ENCODE results near the gene NMNAT2.

The NMNAT2 gene

GRCh38 chr1:183302452-183303322 lies 115.5 kb downstream of the NMNAT2 start:
- no peak overlapping the region for H3K4me3 ChIP-seq (ENCODE audit: low read depth, low read length)
- POLR2A ChIA-PET: no interaction called here
- no peak for TF ChIP-seq CTCF (IDR thresholded peaks at IDR 0.05; ENCODE audit: insufficient read depth, low read length, missing control alignments)
- DNase-seq (ENCODE audit: low read depth, low spot score): no peak
- CTCF ChIA-PET: interaction anchor here (0.8 to 2.8 kb wide), 2 partner anchors 11 to 16 kb away, joined by 3 to 11 read pairs; no protein-coding TSS in a partner anchor

- no peak for TF ChIP-seq CTCF (IDR thresholded peaks at IDR 0.05; ENCODE audit: insufficient read depth, low read length, missing control alignments)
- ChIA-PET CTCF (no interaction called here), POLR2A (no interaction called here)
- no peak overlapping the region for H3K4me3 ChIP-seq (ENCODE audit: low read depth, low read length)
- DNase-seq (ENCODE audit: low read depth, low spot score): no peak
Observed at GRCh38 chr1:183301239-183301638, 116.9 kb downstream of the NMNAT2 start.

GRCh38 chr1:183300828-183301227 lies 117.4 kb downstream of the NMNAT2 start:
- CTCF ChIA-PET: no interaction called here
- no peak overlapping the region for H3K4me3 ChIP-seq (ENCODE audit: low read depth, low read length)
- POLR2A ChIA-PET: no interaction called here
- no peak for TF ChIP-seq CTCF (IDR thresholded peaks at IDR 0.05; ENCODE audit: insufficient read depth, low read length, missing control alignments)
- DNase-seq (ENCODE audit: low read depth, low spot score): no peak

GRCh38 chr1:183300395-183300794 lies 117.8 kb downstream of the NMNAT2 start:
- no peak for TF ChIP-seq CTCF (IDR thresholded peaks at IDR 0.05; ENCODE audit: insufficient read depth, low read length, missing control alignments)
- ChIA-PET CTCF (no interaction called here), POLR2A (no interaction called here)
- no peak overlapping the region for H3K4me3 ChIP-seq (ENCODE audit: low read depth, low read length)
- no peak for DNase-seq (ENCODE audit: low read depth, low spot score)

GRCh38 chr1:183296782-183297181 lies 121.4 kb downstream of the NMNAT2 start:
- CTCF ChIA-PET: interaction anchor here (1.3 to 1.9 kb wide), 2 partner anchors 10 to 15 kb away, joined by 4 to 7 read pairs; no protein-coding TSS in a partner anchor
- no peak for TF ChIP-seq CTCF (IDR thresholded peaks at IDR 0.05; ENCODE audit: insufficient read depth, low read length, missing control alignments)
- no peak for DNase-seq (ENCODE audit: low read depth, low spot score)
- H3K4me3 ChIP-seq (ENCODE audit: low read depth, low read length): no peak overlapping the region
- POLR2A ChIA-PET: no interaction called here

GRCh38 chr1:183295521-183295920 lies 122.7 kb downstream of the NMNAT2 start:
- no peak for TF ChIP-seq CTCF (IDR thresholded peaks at IDR 0.05; ENCODE audit: insufficient read depth, low read length, missing control alignments)
- no peak for DNase-seq (ENCODE audit: low read depth, low spot score)
- POLR2A ChIA-PET: no interaction called here
- H3K4me3 ChIP-seq (ENCODE audit: low read depth, low read length): no peak overlapping the region
- CTCF ChIA-PET: interaction anchor here (1.3 to 1.4 kb wide), 2 partner anchors 10 to 14 kb away, joined by 3 to 4 read pairs; no protein-coding TSS in a partner anchor

Data from AG04449 (cell line).